Caco-2 (cell line): ENCODE results near the gene CD163. TPM values are rescaled to one million over a fixed set of nuclear protein-coding genes. Genes with fewer than 3 reads are reported as not detected.

Source experiments
- BruUV-seq: library from RNA; stranded (reverse); fragments of 400-500 nt; replicated peaks from 2 replicates; lab custom pipeline; 2021; lab: Mats Ljungman, UMichigan
- CTCF ChIA-PET: fragments of 300-600 bp; sonication (Branson Sonifier 250); formaldehyde crosslinking; loops from one replicate; lab custom pipeline; 2022; ENCODE audit warnings: antibody characterized with exemption; lab: Charles Lee
- POLR2A ChIA-PET: fragments of 300-600 bp; sonication (Branson Sonifier 250); formaldehyde crosslinking; loops from one replicate; lab custom pipeline; 2022; ENCODE audit warnings: antibody characterized with exemption; lab: Charles Lee
- DNase-seq, 2 experiments: peaks; one replicate each; pipeline versions ENCODE4 v3.0.0 to v3.0.0-alpha.2; 2020 to 2022
- H3K27me3 ChIP-seq: replicated peaks from 2 replicates; pipeline ENCODE4 v1.6.0; 2011; ENCODE audit warnings: low read length; ENCODE audit not compliant: control insufficient read depth, insufficient read depth
- H3K36me3 ChIP-seq: 2 replicates; pipeline ENCODE4 v1.5.1; 2011; ENCODE audit warnings: low read length; ENCODE audit not compliant: control insufficient read depth, insufficient read depth
- H3K4me1 ChIP-seq: fragments of 250-450 bp; sonication (Bioruptor Pico); 2 replicates; pipeline ENCODE4 v1.5.1; 2020; ENCODE audit warnings: mild to moderate bottlenecking
- H3K4me3 ChIP-seq: 2 replicates; pipeline ENCODE4 v1.5.1; 2011; ENCODE audit warnings: low read depth, mild to moderate bottlenecking, control low read depth, low read length
- H3K9me3 ChIP-seq: fragments of 250-450 bp; sonication (Bioruptor Pico); 2 replicates; pipeline ENCODE4 v1.5.1; 2020; ENCODE audit warnings: mild to moderate bottlenecking, moderate library complexity
- H3K27ac Mint-ChIP-seq: one replicate; pipeline ENCODE4 v1.8.0; 2022; ENCODE audit warnings: mixed read lengths; ENCODE audit not compliant: unreplicated experiment
- H3K27me3 Mint-ChIP-seq: one replicate; pipeline ENCODE4 v1.8.0; 2022; ENCODE audit warnings: mixed read lengths; ENCODE audit not compliant: insufficient read depth, unreplicated experiment
- H3K36me3 Mint-ChIP-seq: one replicate; pipeline ENCODE4 v1.8.0; 2022; ENCODE audit warnings: mild to moderate bottlenecking, mixed read lengths; ENCODE audit not compliant: insufficient read depth, unreplicated experiment
- H3K4me1 Mint-ChIP-seq: one replicate; pipeline ENCODE4 v1.8.0; 2022; ENCODE audit warnings: low read depth, mixed read lengths; ENCODE audit not compliant: unreplicated experiment
- H3K4me3 Mint-ChIP-seq: one replicate; pipeline ENCODE4 v1.8.0; 2022; ENCODE audit warnings: mild to moderate bottlenecking, moderate library complexity, mixed read lengths; ENCODE audit not compliant: unreplicated experiment
- H3K9me3 Mint-ChIP-seq: one replicate; pipeline ENCODE4 v1.8.0; 2022; ENCODE audit warnings: mixed read lengths; ENCODE audit not compliant: unreplicated experiment
- CTCF ChIP-seq, 2 experiments: fragments of 200-600 bp in 1 of 2; IDR thresholded peaks; 1 replicate in 1 of 2; 2 replicates in 1 of 2; pipeline versions ENCODE4 v1.5.1 to v1.8.0; 2011 to 2022; ENCODE audit warnings: antibody characterized with exemption in 1 of 2, control low read depth in 1 of 2, inconsistent platforms in 1 of 2, low read depth in 1 of 2, low read length in 1 of 2, mild to moderate bottlenecking in 1 of 2, moderate library complexity in 1 of 2; ENCODE audit not compliant: insufficient read depth in 1 of 2, severe bottlenecking in 1 of 2, unreplicated experiment in 1 of 2
- intact Hi-C: fragments of 100-400 bp; cut with micrococcal nuclease; formaldehyde crosslinking; loops from one replicate; pipeline ENCODE4 v1.10.0; 2022; ENCODE audit not compliant: unreplicated experiment
- total RNA-seq: library from RNA; stranded (reverse); gene quantifications from 2 replicates; pipeline ENCODE4 v1.2.3, GENCODE V29; 2022

Gene CD163
- total RNA-seq, 1 experiment from 2014 or later, result 0.20 TPM

GRCh38 chr12:7498809-7499208, 4.8 kb downstream of the CD163 start:
- CTCF ChIA-PET, result no interaction called here
- no peaks in the 10 kb centered on the region for H3K27me3 ChIP-seq
- no peaks in the 10 kb centered on the region for H3K36me3 ChIP-seq
- no peak for TF ChIP-seq CTCF (IDR thresholded peaks at IDR 0.05; ENCODE audit: insufficient read depth in 1 of 2, low read depth in 1 of 2, low read length in 1 of 2, severe bottlenecking in 1 of 2, unreplicated experiment in 1 of 2)
- Mint-ChIP-seq H3K36me3 (no peaks in the 10 kb centered on the region), H3K27ac (no peak overlapping the region), H3K4me3 (no peak overlapping the region), H3K27me3 (peaks cover 10% of the 10 kb centered on the region), H3K9me3 (no peaks in the 10 kb centered on the region), H3K4me1 (peaks cover 24% of the 10 kb centered on the region)
- no TSS peak for BruUV-seq
- intact Hi-C loops, result no loop called here
- no peak overlapping the region for H3K4me3 ChIP-seq
- peaks cover 18% of the 10 kb centered on the region for H3K4me1 ChIP-seq
- no peaks in the 10 kb centered on the region for H3K9me3 ChIP-seq
- no peak for DNase-seq
- POLR2A ChIA-PET, result no interaction called here

- CTCF ChIA-PET, result no interaction called here
- H3K4me1 Mint-ChIP-seq, result peaks cover 25% of the 10 kb centered on the region
- H3K4me3 Mint-ChIP-seq, result no peak overlapping the region
- peaks cover 3% of the 10 kb centered on the region for H3K27me3 Mint-ChIP-seq
- intact Hi-C loops, result no loop called here
- Histone ChIP-seq H3K4me3 (no peak overlapping the region), H3K9me3 (no peaks in the 10 kb centered on the region), H3K27me3 (no peaks in the 10 kb centered on the region), H3K4me1 (peaks cover 18% of the 10 kb centered on the region), H3K36me3 (no peaks in the 10 kb centered on the region)
- no peak for TF ChIP-seq CTCF (IDR thresholded peaks at IDR 0.05; ENCODE audit: insufficient read depth in 1 of 2, low read depth in 1 of 2, low read length in 1 of 2, severe bottlenecking in 1 of 2, unreplicated experiment in 1 of 2)
- no peaks in the 10 kb centered on the region for H3K36me3 Mint-ChIP-seq
- no peaks in the 10 kb centered on the region for H3K9me3 Mint-ChIP-seq
- no peak for DNase-seq
- POLR2A ChIA-PET, result no interaction called here
- BruUV-seq, result no TSS peak
- H3K27ac Mint-ChIP-seq, result no peak overlapping the region
Observed at GRCh38 chr12:7497661-7498060, 5.9 kb downstream of the CD163 start.

- Mint-ChIP-seq H3K9me3 (no peaks in the 10 kb centered on the region), H3K4me1 (peaks cover 30% of the 10 kb centered on the region), H3K27me3 (peaks cover 3% of the 10 kb centered on the region), H3K27ac (no peak overlapping the region), H3K36me3 (no peaks in the 10 kb centered on the region), H3K4me3 (no peak overlapping the region)
- H3K27me3 ChIP-seq, result no peaks in the 10 kb centered on the region
- peaks cover 18% of the 10 kb centered on the region for H3K4me1 ChIP-seq
- no peak for DNase-seq
- ChIA-PET CTCF (no interaction called here), POLR2A (no interaction called here)
- BruUV-seq, result no TSS peak
- intact Hi-C loops, result no loop called here
- no peak overlapping the region for H3K4me3 ChIP-seq
- no peak for TF ChIP-seq CTCF (IDR thresholded peaks at IDR 0.05; ENCODE audit: insufficient read depth in 1 of 2, low read depth in 1 of 2, low read length in 1 of 2, severe bottlenecking in 1 of 2, unreplicated experiment in 1 of 2)
- H3K9me3 ChIP-seq, result no peaks in the 10 kb centered on the region
- no peaks in the 10 kb centered on the region for H3K36me3 ChIP-seq
Observed at GRCh38 chr12:7496451-7496850, 7.1 kb downstream of the CD163 start.
